ENCODE data around the gene SLC17A7. TPM values are rescaled to one million over a fixed set of nuclear protein-coding genes. Genes with fewer than 3 reads are reported as not detected.

Gene SLC17A7
- total and polyA plus RNA-seq, 2 of the 13 experiments (the other 11 are each of a cell fraction or from before 2014, with no cell fraction given) = 0.32 TPM; not detected in 1

DNA sequence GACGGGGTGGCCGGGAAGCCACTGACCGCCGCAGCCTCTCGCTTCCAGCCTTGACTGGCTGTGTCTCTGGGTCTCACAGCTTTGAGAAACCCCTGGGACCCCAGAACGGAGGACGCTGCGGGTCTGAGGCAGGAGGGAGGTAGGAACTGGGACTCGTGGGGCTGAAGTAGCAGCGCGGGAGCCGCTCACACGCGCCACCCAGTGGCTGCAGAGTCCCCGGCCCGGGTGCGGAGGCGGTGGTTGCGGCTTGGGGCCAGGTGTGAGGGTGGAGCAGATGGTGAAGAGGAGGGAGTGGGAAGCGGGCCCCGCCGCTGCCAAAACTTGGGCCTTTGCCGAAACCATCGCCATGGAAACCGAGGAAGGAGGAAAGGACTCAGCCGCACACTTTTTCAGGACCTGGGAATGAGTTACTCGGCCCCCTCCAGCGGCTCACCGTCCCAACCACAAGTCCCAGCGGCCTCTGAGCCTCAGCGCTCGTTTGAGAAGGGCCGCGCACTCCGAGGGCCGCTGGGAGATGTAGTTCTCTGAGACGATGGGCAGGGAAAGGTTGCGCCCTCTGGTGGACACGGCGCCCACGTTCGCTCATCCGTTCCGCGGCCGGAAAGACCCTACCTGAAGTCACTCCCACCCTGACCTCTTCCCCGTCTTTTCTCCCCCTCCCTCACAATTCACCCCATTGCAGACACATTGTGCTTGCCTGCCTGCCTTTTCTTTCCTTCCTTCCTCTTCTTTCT, 2.2 kb upstream of the SLC17A7 start (continued):
- TF ChIP-seq ZBTB38 (CRISPR knock-in tag; IDR thresholded peaks at IDR 0.05) (peak; percentile 50; the same call in 1 of the 2 replicates), PHF8 (CRISPR knock-in tag; IDR thresholded peaks at IDR 0.05) (peak; percentile 55), MEIS1 (CRISPR knock-in tag; IDR thresholded peaks at IDR 0.05; ENCODE audit: borderline replicate concordance) (peak; percentile 75), POLR2G (IDR thresholded peaks at IDR 0.05; ENCODE audit: low read depth, low read length) (peak; percentile 62), ZSCAN29 (CRISPR knock-in tag; conservative IDR thresholded peaks at IDR 0.05) (peak; percentile 52; the same call in 1 of the 2 replicates), MXD4 (CRISPR knock-in tag; IDR thresholded peaks at IDR 0.05) (peak; percentile 60), TSC22D2 (CRISPR knock-in tag; IDR thresholded peaks at IDR 0.05; ENCODE audit: borderline replicate concordance) (no peak; the same call in 1 of the 2 replicates), SRY (CRISPR knock-in tag; IDR thresholded peaks at IDR 0.05) (no peak), ZNF136 (CRISPR knock-in tag; IDR thresholded peaks at IDR 0.05; ENCODE audit: low read depth) (0 out of 2 replicates have a peak, but pooled peaks have one; percentile 54), ZNF124 (CRISPR knock-in tag; IDR thresholded peaks at IDR 0.05) (peak; percentile 52; the same call in 1 of the 2 replicates)
- TF ChIP-seq, protein P1, sequence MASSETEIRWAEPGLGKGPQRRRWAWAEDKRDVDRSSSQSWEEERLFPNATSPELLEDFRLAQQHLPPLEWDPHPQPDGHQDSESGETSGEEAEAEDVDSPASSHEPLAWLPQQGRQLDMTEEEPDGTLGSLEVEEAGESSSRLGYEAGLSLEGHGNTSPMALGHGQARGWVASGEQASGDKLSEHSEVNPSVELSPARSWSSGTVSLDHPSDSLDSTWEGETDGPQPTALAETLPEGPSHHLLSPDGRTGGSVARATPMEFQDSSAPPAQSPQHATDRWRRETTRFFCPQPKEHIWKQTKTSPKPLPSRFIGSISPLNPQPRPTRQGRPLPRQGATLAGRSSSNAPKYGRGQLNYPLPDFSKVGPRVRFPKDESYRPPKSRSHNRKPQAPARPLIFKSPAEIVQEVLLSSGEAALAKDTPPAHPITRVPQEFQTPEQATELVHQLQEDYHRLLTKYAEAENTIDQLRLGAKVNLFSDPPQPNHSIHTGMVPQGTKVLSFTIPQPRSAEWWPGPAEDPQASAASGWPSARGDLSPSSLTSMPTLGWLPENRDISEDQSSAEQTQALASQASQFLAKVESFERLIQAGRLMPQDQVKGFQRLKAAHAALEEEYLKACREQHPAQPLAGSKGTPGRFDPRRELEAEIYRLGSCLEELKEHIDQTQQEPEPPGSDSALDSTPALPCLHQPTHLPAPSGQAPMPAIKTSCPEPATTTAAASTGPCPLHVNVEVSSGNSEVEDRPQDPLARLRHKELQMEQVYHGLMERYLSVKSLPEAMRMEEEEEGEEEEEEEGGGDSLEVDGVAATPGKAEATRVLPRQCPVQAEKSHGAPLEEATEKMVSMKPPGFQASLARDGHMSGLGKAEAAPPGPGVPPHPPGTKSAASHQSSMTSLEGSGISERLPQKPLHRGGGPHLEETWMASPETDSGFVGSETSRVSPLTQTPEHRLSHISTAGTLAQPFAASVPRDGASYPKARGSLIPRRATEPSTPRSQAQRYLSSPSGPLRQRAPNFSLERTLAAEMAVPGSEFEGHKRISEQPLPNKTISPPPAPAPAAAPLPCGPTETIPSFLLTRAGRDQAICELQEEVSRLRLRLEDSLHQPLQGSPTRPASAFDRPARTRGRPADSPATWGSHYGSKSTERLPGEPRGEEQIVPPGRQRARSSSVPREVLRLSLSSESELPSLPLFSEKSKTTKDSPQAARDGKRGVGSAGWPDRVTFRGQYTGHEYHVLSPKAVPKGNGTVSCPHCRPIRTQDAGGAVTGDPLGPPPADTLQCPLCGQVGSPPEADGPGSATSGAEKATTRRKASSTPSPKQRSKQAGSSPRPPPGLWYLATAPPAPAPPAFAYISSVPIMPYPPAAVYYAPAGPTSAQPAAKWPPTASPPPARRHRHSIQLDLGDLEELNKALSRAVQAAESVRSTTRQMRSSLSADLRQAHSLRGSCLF (CRISPR knock-in tag; IDR thresholded peaks at IDR 0.05; ENCODE audit: borderline replicate concordance) = no peak
- TF ChIP-seq, protein P2, sequence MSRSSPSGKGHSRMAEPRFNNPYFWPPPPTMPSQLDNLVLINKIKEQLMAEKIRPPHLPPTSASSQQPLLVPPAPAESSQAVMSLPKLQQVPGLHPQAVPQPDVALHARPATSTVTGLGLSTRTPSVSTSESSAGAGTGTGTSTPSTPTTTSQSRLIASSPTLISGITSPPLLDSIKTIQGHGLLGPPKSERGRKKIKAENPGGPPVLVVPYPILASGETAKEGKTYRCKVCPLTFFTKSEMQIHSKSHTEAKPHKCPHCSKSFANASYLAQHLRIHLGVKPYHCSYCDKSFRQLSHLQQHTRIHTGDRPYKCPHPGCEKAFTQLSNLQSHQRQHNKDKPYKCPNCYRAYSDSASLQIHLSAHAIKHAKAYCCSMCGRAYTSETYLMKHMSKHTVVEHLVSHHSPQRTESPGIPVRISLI (CRISPR knock-in tag; IDR thresholded peaks at IDR 0.05; ENCODE audit: borderline replicate concordance) = 0 out of 2 replicates have a peak, but pooled peaks have one; percentile 17
- TF ChIP-seq, protein P3, sequence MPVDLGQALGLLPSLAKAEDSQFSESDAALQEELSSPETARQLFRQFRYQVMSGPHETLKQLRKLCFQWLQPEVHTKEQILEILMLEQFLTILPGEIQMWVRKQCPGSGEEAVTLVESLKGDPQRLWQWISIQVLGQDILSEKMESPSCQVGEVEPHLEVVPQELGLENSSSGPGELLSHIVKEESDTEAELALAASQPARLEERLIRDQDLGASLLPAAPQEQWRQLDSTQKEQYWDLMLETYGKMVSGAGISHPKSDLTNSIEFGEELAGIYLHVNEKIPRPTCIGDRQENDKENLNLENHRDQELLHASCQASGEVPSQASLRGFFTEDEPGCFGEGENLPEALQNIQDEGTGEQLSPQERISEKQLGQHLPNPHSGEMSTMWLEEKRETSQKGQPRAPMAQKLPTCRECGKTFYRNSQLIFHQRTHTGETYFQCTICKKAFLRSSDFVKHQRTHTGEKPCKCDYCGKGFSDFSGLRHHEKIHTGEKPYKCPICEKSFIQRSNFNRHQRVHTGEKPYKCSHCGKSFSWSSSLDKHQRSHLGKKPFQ (CRISPR knock-in tag; IDR thresholded peaks at IDR 0.05; ENCODE audit: insufficient replicate concordance) = no peak
- TF ChIP-seq, protein P4, sequence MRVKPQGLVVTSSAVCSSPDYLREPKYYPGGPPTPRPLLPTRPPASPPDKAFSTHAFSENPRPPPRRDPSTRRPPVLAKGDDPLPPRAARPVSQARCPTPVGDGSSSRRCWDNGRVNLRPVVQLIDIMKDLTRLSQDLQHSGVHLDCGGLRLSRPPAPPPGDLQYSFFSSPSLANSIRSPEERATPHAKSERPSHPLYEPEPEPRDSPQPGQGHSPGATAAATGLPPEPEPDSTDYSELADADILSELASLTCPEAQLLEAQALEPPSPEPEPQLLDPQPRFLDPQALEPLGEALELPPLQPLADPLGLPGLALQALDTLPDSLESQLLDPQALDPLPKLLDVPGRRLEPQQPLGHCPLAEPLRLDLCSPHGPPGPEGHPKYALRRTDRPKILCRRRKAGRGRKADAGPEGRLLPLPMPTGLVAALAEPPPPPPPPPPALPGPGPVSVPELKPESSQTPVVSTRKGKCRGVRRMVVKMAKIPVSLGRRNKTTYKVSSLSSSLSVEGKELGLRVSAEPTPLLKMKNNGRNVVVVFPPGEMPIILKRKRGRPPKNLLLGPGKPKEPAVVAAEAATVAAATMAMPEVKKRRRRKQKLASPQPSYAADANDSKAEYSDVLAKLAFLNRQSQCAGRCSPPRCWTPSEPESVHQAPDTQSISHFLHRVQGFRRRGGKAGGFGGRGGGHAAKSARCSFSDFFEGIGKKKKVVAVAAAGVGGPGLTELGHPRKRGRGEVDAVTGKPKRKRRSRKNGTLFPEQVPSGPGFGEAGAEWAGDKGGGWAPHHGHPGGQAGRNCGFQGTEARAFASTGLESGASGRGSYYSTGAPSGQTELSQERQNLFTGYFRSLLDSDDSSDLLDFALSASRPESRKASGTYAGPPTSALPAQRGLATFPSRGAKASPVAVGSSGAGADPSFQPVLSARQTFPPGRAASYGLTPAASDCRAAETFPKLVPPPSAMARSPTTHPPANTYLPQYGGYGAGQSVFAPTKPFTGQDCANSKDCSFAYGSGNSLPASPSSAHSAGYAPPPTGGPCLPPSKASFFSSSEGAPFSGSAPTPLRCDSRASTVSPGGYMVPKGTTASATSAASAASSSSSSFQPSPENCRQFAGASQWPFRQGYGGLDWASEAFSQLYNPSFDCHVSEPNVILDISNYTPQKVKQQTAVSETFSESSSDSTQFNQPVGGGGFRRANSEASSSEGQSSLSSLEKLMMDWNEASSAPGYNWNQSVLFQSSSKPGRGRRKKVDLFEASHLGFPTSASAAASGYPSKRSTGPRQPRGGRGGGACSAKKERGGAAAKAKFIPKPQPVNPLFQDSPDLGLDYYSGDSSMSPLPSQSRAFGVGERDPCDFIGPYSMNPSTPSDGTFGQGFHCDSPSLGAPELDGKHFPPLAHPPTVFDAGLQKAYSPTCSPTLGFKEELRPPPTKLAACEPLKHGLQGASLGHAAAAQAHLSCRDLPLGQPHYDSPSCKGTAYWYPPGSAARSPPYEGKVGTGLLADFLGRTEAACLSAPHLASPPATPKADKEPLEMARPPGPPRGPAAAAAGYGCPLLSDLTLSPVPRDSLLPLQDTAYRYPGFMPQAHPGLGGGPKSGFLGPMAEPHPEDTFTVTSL (CRISPR knock-in tag; IDR thresholded peaks at IDR 0.05; ENCODE audit: borderline replicate concordance) = no peak
